NCI-H1436 treated with DMSO at 0.1 percent for 48 hours (cell line): ENCODE measurements around the gene CSF2RB.

ENCODE experiments used
- DNase-seq: peaks from one replicate; lab custom pipeline; 2025; lab: John Stamatoyannopoulos, UW

CSF2RB gene

GRCh38 chr22:36921309-36922104, 8.1 kb downstream of the CSF2RB start:
- no peak for DNase-seq

GRCh38 chr22:36922105-36922608, 8.7 kb downstream of the CSF2RB start:
- DNase-seq: no peak

DNA sequence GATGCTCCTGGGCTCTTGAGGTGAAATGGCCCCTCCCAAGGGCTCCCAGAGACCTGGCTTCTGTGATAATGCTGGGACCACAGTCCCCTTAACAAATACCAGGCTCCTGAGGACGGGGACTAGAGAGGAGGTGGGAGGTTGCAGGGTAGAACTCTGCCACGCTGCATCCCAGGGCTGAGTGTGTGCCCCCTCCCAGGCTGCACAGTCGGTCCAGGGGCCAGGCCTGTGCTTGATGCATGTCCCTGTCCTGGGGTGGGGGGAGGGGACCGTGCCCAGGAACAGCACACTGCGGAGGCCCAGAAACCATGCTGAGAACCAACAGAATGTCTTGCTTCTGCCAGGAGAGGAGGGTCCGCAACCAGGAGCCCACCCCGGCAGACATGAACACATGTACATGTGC, 9.3 kb downstream of the CSF2RB start:
- DNase-seq: no peak

- DNase-seq: no peak
Measured at GRCh38 chr22:36923131-36923788, 9.8 kb downstream of the CSF2RB start.

DNA sequence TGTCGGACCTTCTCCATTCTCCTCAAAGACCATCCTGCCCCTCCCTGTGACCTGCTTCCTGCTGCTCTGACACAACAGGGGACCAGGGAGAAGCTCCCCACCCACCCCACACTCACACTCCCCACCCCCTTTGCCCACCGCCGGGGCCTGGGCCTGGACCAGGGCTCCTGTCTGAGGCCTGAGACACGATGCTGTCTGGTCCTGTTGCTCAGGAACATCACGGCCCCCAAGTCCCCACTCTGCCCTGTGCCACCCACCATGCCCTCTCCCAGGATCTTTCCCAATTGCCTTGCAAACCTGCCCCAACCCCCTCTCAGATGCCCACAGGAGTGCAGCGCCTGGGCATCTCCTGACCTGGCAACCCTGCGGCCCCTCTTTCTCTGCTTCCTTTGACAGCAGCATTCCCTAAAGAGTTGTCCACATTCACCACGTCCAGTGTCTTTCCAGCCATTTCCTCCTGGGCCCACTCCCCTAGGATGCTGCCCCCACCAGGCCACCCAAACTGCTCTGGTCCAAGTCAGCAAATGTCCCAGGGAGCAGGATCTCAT, 10.8 kb downstream of the CSF2RB start:
- DNase-seq: no peak

DNA sequence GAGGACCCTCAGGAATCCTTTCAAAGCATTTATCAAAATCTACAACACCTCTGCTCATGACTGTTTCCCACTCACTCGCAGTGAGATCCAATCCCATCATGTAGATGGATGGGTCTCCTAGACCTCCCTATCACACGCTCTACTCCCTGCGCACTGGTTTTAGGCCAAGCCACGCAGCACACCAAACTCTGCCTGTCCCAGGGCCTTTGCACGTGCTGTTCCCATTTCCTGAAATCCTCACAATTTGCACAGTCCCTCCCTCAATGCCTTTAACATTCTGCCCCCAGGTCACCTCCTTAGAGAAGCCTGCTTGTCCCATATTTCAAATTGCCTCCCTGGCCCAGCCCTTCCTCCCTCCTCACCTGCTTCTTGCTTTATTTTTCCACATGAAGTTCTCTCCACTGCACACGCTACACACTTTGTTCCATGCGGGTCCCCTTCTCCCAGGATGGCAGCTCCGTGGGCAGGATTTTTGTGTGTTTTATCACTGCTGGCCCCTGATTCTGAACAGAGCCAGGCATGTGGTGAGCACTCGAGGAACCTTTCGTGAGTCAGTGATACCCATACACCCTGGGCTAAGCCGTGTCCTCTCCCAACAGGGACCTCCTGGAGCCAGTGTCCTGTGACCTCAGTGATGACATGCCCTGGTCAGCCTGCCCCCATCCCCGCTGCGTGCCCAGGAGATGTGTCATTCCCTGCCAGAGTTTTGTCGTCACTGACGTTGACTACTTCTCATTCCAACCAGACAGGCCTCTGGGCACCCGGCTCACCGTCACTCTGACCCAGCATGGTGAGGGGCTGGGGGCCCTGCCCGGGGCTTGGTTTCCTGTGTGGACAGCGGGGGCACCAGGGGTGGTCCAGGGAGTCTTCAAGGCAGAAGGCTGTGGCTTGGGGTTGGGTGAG, 12.2 kb downstream of the CSF2RB start:
- DNase-seq: no peak

GRCh38 chr22:36926309-36926708, 12.9 kb downstream of the CSF2RB start:
- DNase-seq: no peak

DNA sequence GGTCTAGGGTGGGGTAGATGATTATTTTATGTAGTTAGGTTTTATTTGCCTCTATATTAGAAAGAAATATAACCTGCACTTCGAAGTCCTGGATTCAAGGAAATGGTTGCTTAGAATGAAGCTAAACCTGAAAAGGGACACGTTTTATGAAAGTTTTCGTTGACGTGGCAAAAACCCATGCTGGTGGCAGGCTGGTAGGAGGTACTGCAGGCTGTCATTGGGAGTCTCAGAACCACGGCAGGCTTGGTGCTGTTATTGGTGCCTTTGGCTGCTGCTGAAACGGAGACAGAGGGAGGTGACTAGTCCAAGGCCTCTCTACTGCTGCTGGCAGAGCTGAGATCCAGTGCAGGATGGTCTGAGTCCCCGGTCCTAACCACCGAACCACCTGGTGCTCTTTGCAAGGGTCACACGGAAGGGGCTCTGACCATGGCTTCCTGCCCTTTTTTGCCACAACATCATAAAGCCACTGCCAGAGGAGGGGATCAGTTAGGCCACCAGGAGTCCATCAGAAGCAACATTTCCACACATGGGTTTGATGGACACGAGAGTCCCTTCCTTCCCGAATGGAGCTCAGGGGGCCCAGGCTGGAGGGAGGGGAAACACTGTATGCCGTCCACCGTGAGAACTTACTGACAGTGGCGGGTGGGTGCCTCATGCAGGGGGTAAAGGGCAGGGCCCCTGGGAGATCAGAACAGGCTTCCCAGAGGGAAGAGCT, 13.4 kb downstream of the CSF2RB start:
- no peak for DNase-seq

GRCh38 chr22:36927671-36928070, 14.2 kb downstream of the CSF2RB start:
- DNase-seq: no peak

- DNase-seq: no peak
Measured at GRCh38 chr22:36928196-36928595, 14.8 kb downstream of the CSF2RB start.

GRCh38 chr22:36928786-36929535, 15.5 kb downstream of the CSF2RB start:
- no peak for DNase-seq

DNA sequence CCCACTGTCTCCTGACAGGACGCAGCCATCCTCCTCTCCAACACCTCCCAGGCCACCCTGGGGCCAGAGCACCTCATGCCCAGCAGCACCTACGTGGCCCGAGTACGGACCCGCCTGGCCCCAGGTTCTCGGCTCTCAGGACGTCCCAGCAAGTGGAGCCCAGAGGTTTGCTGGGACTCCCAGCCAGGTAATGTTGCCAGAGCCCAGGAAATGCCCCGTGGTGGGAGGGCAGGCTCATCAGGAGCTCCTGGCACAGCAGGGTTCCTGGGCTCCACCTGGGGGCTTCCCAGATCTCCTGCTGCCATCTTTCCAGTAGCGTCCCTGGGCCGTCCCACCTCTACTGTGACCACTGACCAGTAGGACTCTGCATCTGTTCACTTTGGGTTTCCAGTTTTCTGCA, 16.2 kb downstream of the CSF2RB start:
- DNase-seq: no peak

GRCh38 chr22:36930041-36930935, 16.9 kb downstream of the CSF2RB start:
- no peak for DNase-seq

GRCh38 chr22:36931446-36931845, 18.0 kb downstream of the CSF2RB start:
- no peak for DNase-seq

- DNase-seq: no peak
Measured at GRCh38 chr22:36933629-36934417, 20.4 kb downstream of the CSF2RB start.

DNA sequence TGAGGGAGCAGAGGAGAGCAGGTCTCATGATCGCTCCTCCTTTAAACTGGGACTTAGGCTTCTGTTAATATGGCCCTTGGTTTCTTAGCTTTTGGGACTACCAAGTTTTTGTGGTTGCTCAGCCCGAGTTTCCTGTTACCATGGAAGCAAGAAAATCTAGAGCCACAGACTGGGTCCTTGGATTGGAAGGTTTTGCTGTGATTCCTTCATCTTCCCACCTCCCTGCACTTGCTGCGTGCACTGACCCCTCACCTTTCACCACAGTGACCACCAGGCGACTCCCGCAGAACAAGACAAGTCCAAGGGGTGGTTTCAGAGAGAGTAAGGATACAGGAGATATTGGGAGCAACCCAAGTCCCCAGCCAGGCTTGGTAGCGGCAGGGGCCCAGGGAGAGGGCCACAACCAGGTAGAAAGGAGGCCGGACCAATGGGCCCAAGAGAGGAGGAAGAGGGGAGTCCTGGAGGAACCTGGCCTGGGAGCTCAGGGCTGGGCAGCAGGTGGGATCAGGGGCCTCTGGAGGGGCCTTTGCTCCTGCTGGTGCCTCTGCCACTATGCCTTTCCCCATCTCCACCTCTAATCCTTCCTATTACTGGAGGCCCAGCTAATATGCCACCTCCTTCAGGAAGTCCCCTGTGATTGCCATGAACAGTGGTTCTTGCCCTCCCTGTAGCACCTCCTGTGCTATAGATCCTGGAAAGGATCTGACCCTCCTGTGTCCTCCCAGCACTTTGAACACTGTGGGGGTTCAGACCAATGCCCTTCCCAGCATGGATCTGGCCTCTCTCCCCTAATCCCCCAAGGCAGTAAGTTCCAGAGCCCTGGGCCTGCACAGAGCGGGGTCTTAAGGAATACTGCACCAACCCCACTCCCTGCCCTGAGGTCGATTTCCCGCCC, 21.2 kb downstream of the CSF2RB start:
- DNase-seq: no peak

DNA sequence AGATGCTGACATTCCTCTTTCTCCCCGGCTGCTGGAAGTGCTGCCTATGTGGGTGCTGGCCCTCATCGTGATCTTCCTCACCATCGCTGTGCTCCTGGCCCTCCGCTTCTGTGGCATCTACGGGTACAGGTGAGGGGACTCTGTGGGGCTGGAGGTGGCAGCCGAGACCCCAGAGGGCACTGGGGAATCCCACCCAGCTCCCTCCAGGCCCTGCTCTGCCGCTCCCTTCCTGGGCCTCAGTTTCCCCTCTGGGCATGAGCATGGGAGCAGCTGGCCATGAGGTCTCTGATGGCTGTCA, 21.8 kb downstream of the CSF2RB start:
- DNase-seq: no peak

GRCh38 chr22:36935694-36936093, 22.3 kb downstream of the CSF2RB start:
- no peak for DNase-seq
